T-helper 17 cell (primary cell): ENCODE data around the gene HMCN1. TPM values are rescaled to one million over a fixed set of nuclear protein-coding genes. Genes with fewer than 3 reads are reported as not detected.

Experiments used
- ATAC-seq: fragments of 150-1000 bp; cut with Tn5 transposase; 2 replicates; pipeline ENCODE4 v1.10.0; 2021; ENCODE audit warnings: mild to moderate bottlenecking, moderate library complexity
- DNase-seq, 3 donors: peaks; one replicate each; pipeline versions ENCODE4 v3.0.0 to v3.0.0-alpha.2; 2020 to 2021
- H3K9me3 ChIP-seq: one replicate; pipeline ENCODE4 v1.7.0; 2013; ENCODE audit warnings: low read length, mild to moderate bottlenecking; ENCODE audit not compliant: control insufficient read depth, poor library complexity, severe bottlenecking
- H3K27ac Mint-ChIP-seq: one replicate; pipeline ENCODE4 v1.8.0; 2022; ENCODE audit warnings: mild to moderate bottlenecking, moderate library complexity, mixed read lengths
- H3K27me3 Mint-ChIP-seq: one replicate; pipeline ENCODE4 v1.8.0; 2022; ENCODE audit warnings: mixed read lengths
- H3K36me3 Mint-ChIP-seq: one replicate; pipeline ENCODE4 v1.8.0; 2022; ENCODE audit warnings: low read depth, mixed read lengths
- H3K4me1 Mint-ChIP-seq: one replicate; pipeline ENCODE4 v1.8.0; 2022; ENCODE audit warnings: mild to moderate bottlenecking, mixed read lengths
- H3K4me3 Mint-ChIP-seq: one replicate; pipeline ENCODE4 v1.8.0; 2022; ENCODE audit warnings: mild to moderate bottlenecking, moderate library complexity, mixed read lengths
- total RNA-seq, 4 donors: library from RNA in 2 of 4; stranded (reverse) in 2 of 4; gene quantifications; one replicate each; pipeline ENCODE4 v1.2.3 and lab custom pipeline; 2022 to 2026

Gene HMCN1
- total RNA-seq, 2 donors from 2014 or later, result 0.05 to 0.57 TPM

DNA sequence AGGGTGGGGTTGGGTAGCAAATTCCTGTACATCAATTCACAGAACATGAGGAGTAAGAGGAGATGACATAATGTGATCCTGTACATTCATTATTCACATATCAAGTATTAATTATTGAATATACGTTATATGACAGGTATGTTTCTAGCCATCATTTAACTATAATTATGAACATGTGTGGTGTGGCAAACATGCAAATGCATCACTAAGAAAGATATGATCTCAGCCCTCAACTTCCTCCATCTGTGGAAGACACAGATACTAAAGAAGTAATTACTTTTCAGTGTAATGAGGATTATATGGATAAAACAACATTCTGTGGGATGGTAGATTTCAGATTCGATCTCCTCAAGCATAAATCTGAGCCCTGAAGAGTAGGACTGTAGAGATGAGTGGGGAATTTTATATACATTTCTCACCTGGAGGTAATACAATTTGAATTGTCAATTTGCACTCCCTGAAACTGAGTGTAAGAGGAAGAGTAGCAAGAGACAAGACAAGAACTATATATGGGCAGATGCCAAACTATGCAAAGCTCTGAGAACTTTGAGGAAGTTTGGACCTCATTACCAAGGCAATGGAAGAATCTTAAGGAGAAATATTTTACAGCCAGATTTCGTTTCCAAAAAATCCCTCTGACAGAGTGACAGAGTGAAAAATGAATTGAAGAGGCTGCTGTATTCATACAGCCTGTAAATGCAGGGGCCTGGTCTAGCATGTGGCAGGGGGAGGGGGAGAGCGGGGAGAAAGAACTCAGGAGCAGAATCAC, 365.3 kb downstream of the HMCN1 start:
- no peaks in the 10 kb centered on the region for H3K9me3 ChIP-seq
- DNase-seq, result no peak
- Mint-ChIP-seq H3K36me3 (no peaks in the 10 kb centered on the region), H3K27me3 (peaks cover 10% of the 10 kb centered on the region), H3K4me3 (no peak overlapping the region), H3K27ac (no peak overlapping the region), H3K4me1 (no peaks in the 10 kb centered on the region)
- no peak for ATAC-seq

DNA sequence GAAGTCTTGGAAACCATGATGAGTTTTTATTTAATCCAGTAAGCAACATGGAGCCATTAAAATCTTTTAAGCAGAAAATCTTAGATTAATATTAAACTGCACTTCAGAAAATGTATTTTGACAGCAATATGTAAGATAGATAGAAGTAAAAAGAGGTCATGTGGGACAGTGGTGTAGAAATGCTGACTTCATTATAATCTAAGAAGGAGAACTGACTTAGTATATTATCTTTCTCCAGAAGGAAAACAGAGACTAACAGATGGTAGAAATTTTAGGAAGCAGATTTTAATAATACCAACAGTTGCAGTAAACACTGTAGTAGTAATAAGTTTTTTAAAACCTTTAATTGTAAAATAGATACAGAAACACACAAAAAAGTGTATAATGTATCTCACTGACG, 367.9 kb downstream of the HMCN1 start:
- no peak overlapping the region for H3K4me3 Mint-ChIP-seq
- no peaks in the 10 kb centered on the region for H3K9me3 ChIP-seq
- H3K4me1 Mint-ChIP-seq, result no peaks in the 10 kb centered on the region
- peaks cover 14% of the 10 kb centered on the region for H3K27me3 Mint-ChIP-seq
- DNase-seq (no peak), ATAC-seq (no peak)
- no peak overlapping the region for H3K27ac Mint-ChIP-seq
- H3K36me3 Mint-ChIP-seq, result no peaks in the 10 kb centered on the region

GRCh38 chr1:186102547-186103148, 368.5 kb downstream of the HMCN1 start:
- H3K4me3 Mint-ChIP-seq, result no peak overlapping the region
- H3K9me3 ChIP-seq, result no peaks in the 10 kb centered on the region
- no peak overlapping the region for H3K27ac Mint-ChIP-seq
- no peaks in the 10 kb centered on the region for H3K4me1 Mint-ChIP-seq
- H3K27me3 Mint-ChIP-seq, result peaks cover 14% of the 10 kb centered on the region
- DNase-seq (no peak), ATAC-seq (no peak)
- H3K36me3 Mint-ChIP-seq, result no peaks in the 10 kb centered on the region

- DNase-seq (no peak), ATAC-seq (no peak)
- Mint-ChIP-seq H3K4me3 (no peak overlapping the region), H3K27ac (no peak overlapping the region), H3K27me3 (peaks cover 14% of the 10 kb centered on the region), H3K36me3 (no peaks in the 10 kb centered on the region), H3K4me1 (no peaks in the 10 kb centered on the region)
- no peaks in the 10 kb centered on the region for H3K9me3 ChIP-seq
Observed at GRCh38 chr1:186104459-186104858, 370.3 kb downstream of the HMCN1 start.

- ATAC-seq (no peak), DNase-seq (no peak)
- H3K9me3 ChIP-seq, result no peaks in the 10 kb centered on the region
- Mint-ChIP-seq H3K4me3 (no peak overlapping the region), H3K36me3 (no peaks in the 10 kb centered on the region), H3K27me3 (no peaks in the 10 kb centered on the region), H3K27ac (no peak overlapping the region), H3K4me1 (no peaks in the 10 kb centered on the region)
Observed at GRCh38 chr1:186112280-186112679, 378.1 kb downstream of the HMCN1 start.

DNA sequence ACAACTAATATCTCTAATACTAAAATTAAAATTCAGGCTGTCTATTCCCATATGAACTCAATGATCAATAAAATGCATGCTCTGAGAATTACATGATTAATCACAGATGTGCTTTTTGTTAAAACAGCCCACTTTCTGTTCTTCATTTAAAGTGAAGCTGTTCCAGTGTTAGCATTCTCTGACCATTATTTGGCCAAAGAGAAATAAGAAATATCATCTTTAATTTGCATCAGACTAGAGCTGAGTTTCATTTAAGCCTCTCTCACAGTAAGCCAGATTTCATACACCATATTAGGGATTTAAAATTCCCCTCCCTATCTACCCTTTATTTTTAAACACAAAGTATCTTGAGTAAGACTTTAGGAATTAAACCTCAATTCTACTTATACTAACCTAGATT, 379.3 kb downstream of the HMCN1 start:
- Mint-ChIP-seq H3K27ac (no peak overlapping the region), H3K27me3 (no peaks in the 10 kb centered on the region), H3K4me1 (no peaks in the 10 kb centered on the region), H3K36me3 (no peaks in the 10 kb centered on the region), H3K4me3 (no peak overlapping the region)
- no peaks in the 10 kb centered on the region for H3K9me3 ChIP-seq
- DNase-seq, result no peak
- ATAC-seq, result no peak

- no peaks in the 10 kb centered on the region for H3K9me3 ChIP-seq
- ATAC-seq (no peak), DNase-seq (no peak)
- no peak overlapping the region for H3K4me3 Mint-ChIP-seq
- H3K27me3 Mint-ChIP-seq, result no peaks in the 10 kb centered on the region
- peaks cover 2% of the 10 kb centered on the region for H3K4me1 Mint-ChIP-seq
- no peak overlapping the region for H3K27ac Mint-ChIP-seq
- no peaks in the 10 kb centered on the region for H3K36me3 Mint-ChIP-seq
Observed at GRCh38 chr1:186118724-186119123, 384.5 kb downstream of the HMCN1 start.

DNA sequence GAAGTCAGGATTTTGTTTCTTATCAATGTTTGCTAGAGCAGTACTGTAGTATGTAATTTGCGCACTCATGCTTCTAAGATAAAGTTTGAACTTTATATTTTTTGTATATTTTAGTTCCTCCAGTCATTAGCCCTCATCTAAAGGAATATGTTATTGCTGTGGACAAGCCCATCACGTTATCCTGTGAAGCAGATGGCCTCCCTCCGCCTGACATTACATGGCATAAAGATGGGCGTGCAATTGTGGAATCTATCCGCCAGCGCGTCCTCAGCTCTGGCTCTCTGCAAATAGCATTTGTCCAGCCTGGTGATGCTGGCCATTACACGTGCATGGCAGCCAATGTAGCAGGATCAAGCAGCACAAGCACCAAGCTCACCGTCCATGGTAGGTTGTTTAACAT, 388.6 kb downstream of the HMCN1 start:
- H3K9me3 ChIP-seq, result no peaks in the 10 kb centered on the region
- no peaks in the 10 kb centered on the region for H3K27me3 Mint-ChIP-seq
- no peak overlapping the region for H3K27ac Mint-ChIP-seq
- H3K4me1 Mint-ChIP-seq, result peaks cover 2% of the 10 kb centered on the region
- DNase-seq (no peak), ATAC-seq (no peak)
- no peaks in the 10 kb centered on the region for H3K36me3 Mint-ChIP-seq
- H3K4me3 Mint-ChIP-seq, result no peak overlapping the region

- Mint-ChIP-seq H3K4me1 (peaks cover 2% of the 10 kb centered on the region), H3K4me3 (no peak overlapping the region), H3K36me3 (no peaks in the 10 kb centered on the region), H3K27me3 (no peaks in the 10 kb centered on the region), H3K27ac (no peak overlapping the region)
- no peaks in the 10 kb centered on the region for H3K9me3 ChIP-seq
- DNase-seq (no peak), ATAC-seq (no peak)
Observed at GRCh38 chr1:186125035-186125434, 390.8 kb downstream of the HMCN1 start.

- no peaks in the 10 kb centered on the region for H3K27me3 Mint-ChIP-seq
- no peak overlapping the region for H3K27ac Mint-ChIP-seq
- H3K4me1 Mint-ChIP-seq, result peaks cover 2% of the 10 kb centered on the region
- ATAC-seq (no peak), DNase-seq (no peak)
- H3K4me3 Mint-ChIP-seq, result no peak overlapping the region
- H3K36me3 Mint-ChIP-seq, result no peaks in the 10 kb centered on the region
- H3K9me3 ChIP-seq, result no peaks in the 10 kb centered on the region
Observed at GRCh38 chr1:186125511-186125910, 391.3 kb downstream of the HMCN1 start.

DNA sequence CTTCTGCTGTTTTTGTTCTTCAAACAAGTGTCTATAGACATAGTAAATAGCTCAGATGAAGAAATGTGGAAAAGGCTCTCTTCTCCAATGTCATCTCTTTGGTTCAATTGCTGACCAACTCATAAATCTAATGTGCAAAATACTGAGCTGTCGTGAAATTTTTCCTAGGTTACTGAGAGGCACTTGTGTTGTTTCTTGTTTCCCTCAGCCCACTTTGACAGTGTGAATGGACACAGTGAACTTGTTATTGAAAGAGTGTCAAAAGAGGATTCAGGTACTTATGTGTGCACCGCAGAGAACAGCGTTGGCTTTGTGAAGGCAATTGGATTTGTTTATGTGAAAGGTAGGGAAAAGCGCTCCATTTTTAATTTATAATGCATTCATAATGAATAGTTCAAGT, 395.6 kb downstream of the HMCN1 start:
- no peak for ATAC-seq
- no peak overlapping the region for H3K27ac Mint-ChIP-seq
- H3K9me3 ChIP-seq, result no peaks in the 10 kb centered on the region
- DNase-seq, result no peak
- H3K4me1 Mint-ChIP-seq, result no peaks in the 10 kb centered on the region
- no peaks in the 10 kb centered on the region for H3K27me3 Mint-ChIP-seq
- H3K4me3 Mint-ChIP-seq, result no peak overlapping the region
- H3K36me3 Mint-ChIP-seq, result no peaks in the 10 kb centered on the region

- Mint-ChIP-seq H3K4me3 (no peak overlapping the region), H3K36me3 (no peaks in the 10 kb centered on the region), H3K27ac (no peak overlapping the region), H3K27me3 (no peaks in the 10 kb centered on the region), H3K4me1 (no peaks in the 10 kb centered on the region)
- H3K9me3 ChIP-seq, result no peaks in the 10 kb centered on the region
- ATAC-seq (no peak), DNase-seq (no peak)
Observed at GRCh38 chr1:186139115-186139514, 404.9 kb downstream of the HMCN1 start.

DNA sequence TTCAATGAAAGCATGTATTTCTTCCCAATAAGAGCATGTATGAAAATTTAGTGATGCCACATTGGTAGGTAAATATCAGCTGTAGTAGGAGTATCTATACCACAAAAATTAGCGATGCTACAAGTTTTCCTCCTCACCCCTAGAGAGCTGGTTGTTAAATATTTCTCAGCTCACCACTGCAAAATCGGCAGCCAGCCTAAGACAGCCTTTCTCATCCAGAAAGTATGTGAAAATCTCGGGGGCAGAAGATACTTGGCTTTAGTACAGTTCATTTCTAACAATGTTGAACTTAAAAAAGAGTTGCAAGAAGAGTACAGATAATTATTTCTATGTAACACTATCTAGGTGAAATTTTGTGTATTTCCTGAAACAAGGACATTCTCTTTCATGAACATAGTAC, 405.5 kb downstream of the HMCN1 start:
- Mint-ChIP-seq H3K36me3 (no peaks in the 10 kb centered on the region), H3K4me1 (no peaks in the 10 kb centered on the region), H3K4me3 (no peak overlapping the region), H3K27me3 (no peaks in the 10 kb centered on the region), H3K27ac (no peak overlapping the region)
- ATAC-seq (no peak), DNase-seq (no peak)
- H3K9me3 ChIP-seq, result no peaks in the 10 kb centered on the region

DNA sequence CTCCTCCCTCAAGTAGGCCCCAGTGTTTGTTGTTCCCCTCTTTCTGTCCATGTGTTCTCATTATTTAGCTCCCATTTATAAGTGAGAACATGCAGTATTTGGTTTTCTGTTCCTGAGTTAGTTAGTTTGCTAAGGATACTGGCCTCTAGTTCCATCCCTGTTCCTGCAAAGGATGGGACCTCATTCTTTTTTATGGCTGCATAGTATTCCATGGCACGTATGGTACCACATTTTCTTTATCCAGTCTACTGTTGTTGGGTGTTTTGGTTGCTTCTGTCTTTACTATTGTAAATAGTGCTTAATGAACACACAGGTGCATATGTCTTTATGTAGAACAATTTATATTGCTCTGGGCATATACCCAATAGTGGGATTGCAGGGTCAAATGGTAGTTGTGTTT, 408.0 kb downstream of the HMCN1 start:
- H3K27me3 Mint-ChIP-seq, result no peaks in the 10 kb centered on the region
- ATAC-seq (no peak), DNase-seq (no peak)
- no peaks in the 10 kb centered on the region for H3K36me3 Mint-ChIP-seq
- H3K27ac Mint-ChIP-seq, result no peak overlapping the region
- no peak overlapping the region for H3K4me3 Mint-ChIP-seq
- no peaks in the 10 kb centered on the region for H3K9me3 ChIP-seq
- H3K4me1 Mint-ChIP-seq, result no peaks in the 10 kb centered on the region
